HFF-Myc (cell line): ENCODE results near the gene C14orf93.

Experiments
- DNase-seq: peaks from one replicate; pipeline ENCODE4 v3.0.0-alpha.2; 2011; ENCODE audit warnings: low read depth; ENCODE audit errors: extremely low read depth
- H3K4me3 ChIP-seq: replicated peaks from 2 replicates; pipeline ENCODE4 v1.5.1; 2011; ENCODE audit warnings: low read depth, mild to moderate bottlenecking, control low read depth, low read length
- CTCF ChIP-seq: IDR thresholded peaks from 2 replicates; pipeline ENCODE4 v1.5.1; 2012; ENCODE audit warnings: mild to moderate bottlenecking, low read depth, low read length, control low read depth; ENCODE audit errors: missing control alignments

C14orf93 gene

DNA sequence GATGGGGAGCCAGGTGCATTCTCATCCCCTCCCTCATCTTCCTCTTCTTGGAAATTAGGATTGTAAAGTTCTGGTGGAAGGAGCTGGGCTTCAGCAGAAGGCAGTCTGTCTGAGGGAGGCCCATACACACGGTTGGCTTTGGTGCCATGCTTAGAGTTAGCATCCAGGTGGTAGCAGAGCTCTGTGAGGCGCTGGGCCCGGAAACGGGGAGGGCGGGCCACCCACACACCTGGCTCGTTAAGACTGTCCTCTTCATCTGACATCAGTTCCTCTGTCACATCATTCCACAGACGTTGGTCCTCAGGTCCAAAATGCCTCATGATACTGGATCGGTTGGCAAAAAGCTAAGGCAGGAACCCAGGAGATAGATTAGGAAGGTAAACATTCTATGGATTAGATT, 22.7 kb downstream of the C14orf93 start:
- no peak for TF ChIP-seq CTCF
- no peak overlapping the region for H3K4me3 ChIP-seq
- DNase-seq = no peak

- no peak overlapping the region for H3K4me3 ChIP-seq
- peak; percentile 95 for TF ChIP-seq CTCF
- peak; percentile 71 for DNase-seq
Measured at GRCh38 chr14:22986508-22987054, 23.4 kb downstream of the C14orf93 start.

- DNase-seq = no peak
- H3K4me3 ChIP-seq = no peak overlapping the region
- no peak for TF ChIP-seq CTCF
Measured at GRCh38 chr14:22985894-22986507, 23.9 kb downstream of the C14orf93 start.

GRCh38 chr14:22984959-22985658, 24.8 kb downstream of the C14orf93 start:
- H3K4me3 ChIP-seq = no peak overlapping the region
- TF ChIP-seq CTCF = no peak
- DNase-seq = no peak

- DNase-seq = peak; percentile 72
- no peak for TF ChIP-seq CTCF
- H3K4me3 ChIP-seq = peak within 1 kb of the TSS; percentile 78
Measured at GRCh38 chr14:22982477-22983245, 27.3 kb downstream of the C14orf93 start, which contains the start of gene AJUBA. Gene AJUBA (minus strand): TSS chr14:22982551. CDS start chr14:22982266, 285 bp downstream.

DNA sequence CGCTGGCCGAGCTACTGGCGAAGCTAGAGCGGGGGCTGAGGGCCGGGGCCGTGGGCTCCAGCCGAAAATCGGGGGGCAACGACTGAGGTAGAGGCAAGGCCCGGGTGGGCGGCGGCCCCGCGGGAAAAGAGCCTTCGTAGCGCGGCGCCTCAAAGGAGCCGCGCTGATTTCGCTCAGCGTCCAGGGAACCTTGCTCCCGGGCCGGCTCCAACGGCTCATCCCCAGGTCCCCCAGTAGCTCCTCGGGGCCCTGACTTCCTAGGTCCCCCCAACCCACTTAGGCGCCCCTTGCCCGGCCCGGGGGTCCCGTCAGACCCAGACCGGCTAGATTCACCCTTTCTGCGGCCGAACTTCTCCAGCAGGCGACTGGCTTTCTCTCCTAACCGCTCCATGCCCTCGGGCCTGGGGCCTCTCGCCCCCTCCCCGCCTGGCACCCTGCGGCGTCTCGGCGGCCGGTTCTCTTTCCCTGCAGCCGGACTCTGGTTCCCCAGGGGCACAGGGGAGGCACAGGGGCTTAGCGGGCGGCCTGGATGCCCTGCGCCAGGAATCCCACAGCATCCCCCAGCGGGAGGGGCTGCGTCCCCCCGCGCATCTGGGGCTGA, 28.0 kb downstream of the C14orf93 start:
- no peak for TF ChIP-seq CTCF
- H3K4me3 ChIP-seq = peak overlapping the region; percentile 78
- DNase-seq = no peak
